Bronchial epithelial cell (primary cell): Measurements from ENCODE around the gene PHF2. TPM values are rescaled to one million over a fixed set of nuclear protein-coding genes. Genes with fewer than 3 reads are reported as not detected.

Experiments used
- DNase-seq: peaks from one replicate; pipeline ENCODE4 v3.0.0-alpha.2; 2010; ENCODE audit warnings: low read depth
- FAIRE-seq: peaks from 2 replicates; lab custom pipeline; 2011; peaks lifted over from hg19 to GRCh38; lab: Jason Lieb, UNC
- H3K27me3 ChIP-seq: 2 replicates; pipeline ENCODE4 v1.5.1; 2011; ENCODE audit warnings: low read length; ENCODE audit not compliant: control insufficient read depth, insufficient read depth
- H3K36me3 ChIP-seq: 2 replicates; pipeline ENCODE4 v1.5.1; 2011; ENCODE audit warnings: low read length; ENCODE audit not compliant: control insufficient read depth, insufficient read depth
- H3K4me3 ChIP-seq: 2 replicates; pipeline ENCODE4 v1.5.1; 2011; ENCODE audit warnings: mild to moderate bottlenecking, low read depth, low read length, control low read depth
- CTCF ChIP-seq: IDR thresholded peaks from 2 replicates; pipeline ENCODE4 v1.5.1; 2011; ENCODE audit warnings: mild to moderate bottlenecking, moderate library complexity, low read length, control low read depth, inconsistent platforms; ENCODE audit not compliant: insufficient read depth, severe bottlenecking
- total RNA-seq: library from RNA; depleted of rRNA; stranded (reverse); fragments of >200 nt; gene quantifications from 2 replicates; pipeline ENCODE4 v1.2.1, GENCODE V29; 2014

PHF2 gene
- total RNA-seq, 1 donor from 2014 or later = 10.0 TPM

- TF ChIP-seq CTCF = no peak
- H3K36me3 ChIP-seq = peaks cover 10% of the 10 kb centered on the region
- FAIRE-seq (no peak), DNase-seq (no peak)
- H3K4me3 ChIP-seq = no peak overlapping the region
- no peaks in the 10 kb centered on the region for H3K27me3 ChIP-seq
Observed at GRCh38 chr9:93659044-93659836, 82.9 kb downstream of the PHF2 start.

- no peaks in the 10 kb centered on the region for H3K27me3 ChIP-seq
- DNase-seq (peak; percentile 25), FAIRE-seq (no peak)
- H3K4me3 ChIP-seq = no peak overlapping the region
- H3K36me3 ChIP-seq = peaks cover 8% of the 10 kb centered on the region
- no peak for TF ChIP-seq CTCF
Observed at GRCh38 chr9:93659837-93660177, 83.4 kb downstream of the PHF2 start.

GRCh38 chr9:93660352-93661046 lies 84.1 kb downstream of the PHF2 start:
- TF ChIP-seq CTCF = no peak
- DNase-seq (no peak), FAIRE-seq (no peak)
- no peak overlapping the region for H3K4me3 ChIP-seq
- no peaks in the 10 kb centered on the region for H3K27me3 ChIP-seq
- H3K36me3 ChIP-seq = peaks cover 8% of the 10 kb centered on the region

GRCh38 chr9:93661591-93661990 lies 85.2 kb downstream of the PHF2 start:
- Histone ChIP-seq H3K36me3 (peaks cover 4% of the 10 kb centered on the region), H3K4me3 (no peak overlapping the region), H3K27me3 (no peaks in the 10 kb centered on the region)
- FAIRE-seq (no peak), DNase-seq (no peak)
- TF ChIP-seq CTCF = no peak

GRCh38 chr9:93662016-93662638 lies 85.7 kb downstream of the PHF2 start:
- Histone ChIP-seq H3K27me3 (no peaks in the 10 kb centered on the region), H3K36me3 (peaks cover 4% of the 10 kb centered on the region), H3K4me3 (no peak overlapping the region)
- TF ChIP-seq CTCF = no peak
- DNase-seq (no peak), FAIRE-seq (no peak)
